Natural killer cell (primary cell): ENCODE measurements around the gene C12orf75. TPM values are rescaled to one million over a fixed set of nuclear protein-coding genes. Genes with fewer than 3 reads are reported as not detected.
"Not testable (repeated sequence)": the region's sequence is repeated elsewhere in the genome, so short reads cannot be mapped to it uniquely, and the experiment has no call there.

Experiments
- ATAC-seq, 3 donors: fragments of 150-1000 bp in 2 of 3; fragments of 200-7000 bp in 1 of 3; cut with Tn5 transposase; 1 replicate in 1 of 3; 2 replicates in 2 of 3; pipeline ENCODE4 v1.10.0; 2021; ENCODE audit warnings: mild to moderate bottlenecking in 2 of 3, moderate library complexity in 2 of 3
- DNase-seq, 2 donors: peaks; one replicate each; pipeline versions ENCODE4 v3.0.0 to v3.0.0-alpha.2; 2013 to 2021; ENCODE audit warnings: mixed read lengths in 1 of 2
- H3K27ac ChIP-seq: one replicate; pipeline ENCODE4 v1.5.1; 2013; ENCODE audit warnings: mild to moderate bottlenecking, low read length
- H3K27me3 ChIP-seq: one replicate; pipeline ENCODE4 v1.6.1; 2013; ENCODE audit warnings: low read length; ENCODE audit not compliant: control insufficient read depth, insufficient read depth
- H3K36me3 ChIP-seq: one replicate; pipeline ENCODE4 v1.6.1; 2013; ENCODE audit warnings: low read length; ENCODE audit not compliant: control insufficient read depth, insufficient read depth
- H3K4me1 ChIP-seq: one replicate; pipeline ENCODE4 v1.6.1; 2013; ENCODE audit warnings: low read length; ENCODE audit not compliant: control insufficient read depth, insufficient read depth
- H3K4me3 ChIP-seq: one replicate; pipeline ENCODE4 v1.5.1; 2013; ENCODE audit warnings: low read length
- H3K9me3 ChIP-seq: one replicate; pipeline ENCODE4 v1.6.1; 2013; ENCODE audit warnings: low read length; ENCODE audit not compliant: control insufficient read depth, insufficient read depth
- H3K27ac Mint-ChIP-seq, 2 donors: one replicate each; pipeline ENCODE4 v1.8.0; 2022; ENCODE audit warnings: mild to moderate bottlenecking in 2 of 2, mixed read lengths in 2 of 2, moderate library complexity in 1 of 2
- H3K27me3 Mint-ChIP-seq, 2 donors: one replicate each; pipeline ENCODE4 v1.8.0; 2022; ENCODE audit warnings: low read depth in 2 of 2, mixed read lengths in 2 of 2
- H3K36me3 Mint-ChIP-seq: one replicate; pipeline ENCODE4 v1.8.0; 2022; ENCODE audit warnings: mixed read lengths
- H3K4me1 Mint-ChIP-seq, 2 donors: one replicate each; pipeline ENCODE4 v1.8.0; 2022; ENCODE audit warnings: mixed read lengths in 2 of 2
- H3K4me3 Mint-ChIP-seq: one replicate; pipeline ENCODE4 v1.8.0; 2022; ENCODE audit warnings: mild to moderate bottlenecking, moderate library complexity, mixed read lengths
- H3K9me3 Mint-ChIP-seq, 2 donors: one replicate each; pipeline ENCODE4 v1.8.0; 2022; ENCODE audit warnings: mixed read lengths in 2 of 2
- CTCF ChIP-seq: fragments of 200-600 bp; IDR thresholded peaks from one replicate; pipeline ENCODE4 v1.8.0; 2022; ENCODE audit warnings: antibody characterized with exemption
- WGBS: methylation state at CpG from one replicate; pipeline ENCODE4 v1.1.7; 2013; ENCODE audit warnings: missing lambda C conversion rate; ENCODE audit not compliant: insufficient coverage; 5-methylcytosine and 5-hydroxymethylcytosine counted together
- intact Hi-C: fragments of 100-400 bp; cut with micrococcal nuclease; formaldehyde crosslinking; loops from one replicate; pipeline ENCODE4 v1.14.2; 2022
- total RNA-seq, 4 donors: library from RNA; stranded (reverse); fragments of 120-200 nt in 1 of 4; gene quantifications; one replicate each; pipeline versions ENCODE4 v1.2.3 to v1.2.4, GENCODE V29; 2013 to 2022

The C12orf75 gene
- total RNA-seq, 3 donors from 2014 or later (not counting 1 experiment from before 2014, with no cell fraction given): 121 to 131 (median 128) TPM

- no peaks in the 10 kb centered on the region for H3K27me3 Mint-ChIP-seq
- peaks cover 73% of the 10 kb centered on the region in 2 donors for H3K4me1 Mint-ChIP-seq
- Histone ChIP-seq H3K36me3 (peaks cover 2% of the 10 kb centered on the region), H3K4me3 (no peak overlapping the region), H3K27ac (no peak overlapping the region), H3K27me3 (no peaks in the 10 kb centered on the region), H3K4me1 (peaks cover 2% of the 10 kb centered on the region), H3K9me3 (peaks cover 8% of the 10 kb centered on the region)
- no peak for TF ChIP-seq CTCF
- intact Hi-C loops: no loop called here
- no peak for ATAC-seq
- H3K9me3 Mint-ChIP-seq: peaks cover 0 to 5% of the 10 kb centered on the region in 2 donors
- H3K27ac Mint-ChIP-seq: no peak overlapping the region
- WGBS: no CpG with 5 or more reads among the region's 1 CpG
- no peak for DNase-seq
- H3K4me3 Mint-ChIP-seq: no peak overlapping the region
- H3K36me3 Mint-ChIP-seq: peaks cover 7% of the 10 kb centered on the region
These were observed 8.5 kb downstream of the C12orf75 start for GRCh38 chr12:105338966-105339365.

GRCh38 chr12:105341010-105341409, 10.5 kb downstream of the C12orf75 start:
- 100% methylated on average over 1 of the region's 2 CpGs for WGBS
- peaks cover 57 to 59% of the 10 kb centered on the region in 2 donors for H3K4me1 Mint-ChIP-seq

GRCh38 chr12:105341620-105342019, 11.1 kb downstream of the C12orf75 start:
- 61% methylated on average over 1 of the region's 1 CpG for WGBS
- H3K9me3 ChIP-seq, ATAC-seq, DNase-seq, H3K9me3 Mint-ChIP-seq, H3K27me3 Mint-ChIP-seq, H3K4me1 ChIP-seq, H3K4me3 Mint-ChIP-seq, H3K27me3 ChIP-seq, H3K36me3 Mint-ChIP-seq, H3K27ac ChIP-seq, H3K36me3 ChIP-seq, intact Hi-C loops, H3K4me3 ChIP-seq: not testable (repeated sequence)
- H3K4me1 Mint-ChIP-seq: peaks cover 56 to 58% of the 10 kb centered on the region in 2 donors
- peak overlapping the region; percentile 73 to 77 for H3K27ac Mint-ChIP-seq

More at GRCh38 chr12:105341010-105341409, 10.5 kb downstream of the C12orf75 start:
- no peak for TF ChIP-seq CTCF
- no peak overlapping the region for H3K4me3 Mint-ChIP-seq
- peak in 1 of 3 donors; percentile 7 for ATAC-seq
- Histone ChIP-seq H3K4me1 (no peaks in the 10 kb centered on the region), H3K4me3 (no peak overlapping the region), H3K27ac (no peak overlapping the region), H3K9me3 (peaks cover 8% of the 10 kb centered on the region), H3K27me3 (no peaks in the 10 kb centered on the region), H3K36me3 (peaks cover 2% of the 10 kb centered on the region)
- no peaks in the 10 kb centered on the region for H3K27me3 Mint-ChIP-seq
- intact Hi-C loops: no loop called here
- H3K36me3 Mint-ChIP-seq: peaks cover 7% of the 10 kb centered on the region
- no peak for DNase-seq
- peak overlapping the region in 1 of 2 donors; percentile 34 for H3K27ac Mint-ChIP-seq
- peaks cover 0 to 5% of the 10 kb centered on the region in 2 donors for H3K9me3 Mint-ChIP-seq

- TF ChIP-seq CTCF: no peak
- H3K4me3 ChIP-seq: no peak overlapping the region
- H3K27me3 Mint-ChIP-seq: no peaks in the 10 kb centered on the region
- peak overlapping the region; percentile 73 to 77 for H3K27ac Mint-ChIP-seq
- ATAC-seq (no peak), DNase-seq (no peak)
- no peak overlapping the region for H3K27ac ChIP-seq
- peaks cover 55 to 58% of the 10 kb centered on the region in 2 donors for H3K4me1 Mint-ChIP-seq
- no peaks in the 10 kb centered on the region for H3K27me3 ChIP-seq
- no peaks in the 10 kb centered on the region for H3K4me1 ChIP-seq
- peaks cover 7% of the 10 kb centered on the region for H3K36me3 Mint-ChIP-seq
- no peak overlapping the region for H3K4me3 Mint-ChIP-seq
- H3K36me3 ChIP-seq: peaks cover 2% of the 10 kb centered on the region
- H3K9me3 Mint-ChIP-seq: peaks cover 0 to 5% of the 10 kb centered on the region in 2 donors
- peaks cover 8% of the 10 kb centered on the region for H3K9me3 ChIP-seq
- intact Hi-C loops: no loop called here
These were observed 12.0 kb downstream of the C12orf75 start for GRCh38 chr12:105342464-105342863.
